ENCODE measurements around the gene TPSAB1. TPM values are rescaled to one million over a fixed set of nuclear protein-coding genes. Genes with fewer than 3 reads are reported as not detected.

TPSAB1 gene
- total and polyA plus RNA-seq, 7 donors = 5.1 to 118 (median 14.4) TPM

GRCh38 chr16:1286513-1287094 lies 46.1 kb downstream of the TPSAB1 start:
- no peak for DNase-seq
- TF ChIP-seq CTCF (IDR thresholded peaks at IDR 0.05) = no peak
- no peak for TF ChIP-seq POLR2AphosphoS5 (IDR thresholded peaks at IDR 0.05)
- no peak for TF ChIP-seq EP300 (IDR thresholded peaks at IDR 0.05)
- TF ChIP-seq POLR2A (IDR thresholded peaks at IDR 0.05) = no peak
- H3K9me3 ChIP-seq = no peaks in the 10 kb centered on the region
- no peaks in the 10 kb centered on the region for H3K4me1 ChIP-seq
- no peaks in the 10 kb centered on the region for H3K36me3 ChIP-seq
- intact Hi-C loops (cut with DNase I) = no loop called here
- peaks cover 22 to 71% (median 62%) of the 10 kb centered on the region in 3 donors for H3K27me3 ChIP-seq
- 81% methylated on average over 25 of the region's 25 CpGs for WGBS, 2 donors
- no peak overlapping the region for H3K4me3 ChIP-seq
- H3K27ac ChIP-seq = no peak overlapping the region

DNA sequence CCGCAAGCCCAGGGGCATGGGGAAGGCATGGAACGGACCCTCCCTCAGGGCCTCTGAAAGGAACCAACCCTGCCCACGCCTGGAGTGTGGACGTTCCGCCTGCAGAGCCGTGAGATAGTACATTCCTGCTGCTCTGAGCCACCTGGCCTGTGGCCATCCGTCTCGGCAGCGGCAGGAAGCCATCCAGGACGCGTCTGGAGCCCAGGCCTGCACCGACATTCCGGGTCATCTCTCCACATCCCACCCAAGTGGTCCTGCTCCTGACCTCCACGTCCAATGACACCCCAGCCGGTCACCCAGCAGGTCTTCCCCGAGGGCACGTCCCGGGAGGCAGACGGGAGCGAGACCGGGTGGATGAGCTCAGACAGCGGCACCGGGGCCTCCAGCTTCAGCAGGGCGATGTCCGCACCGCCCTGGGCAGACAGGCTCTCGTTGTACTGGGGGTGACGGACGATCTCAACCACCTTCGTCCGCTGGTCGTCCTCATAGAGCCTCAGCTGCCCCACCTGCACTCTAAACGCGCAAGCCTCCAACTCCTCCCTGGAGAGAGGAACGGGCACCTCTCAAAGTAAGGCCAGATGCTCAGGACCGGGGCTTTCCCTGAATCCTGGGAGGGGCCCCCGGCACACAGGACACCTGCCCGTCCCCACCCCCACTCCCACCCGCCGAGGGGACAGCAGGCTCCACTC lies 47.6 kb downstream of the TPSAB1 start:
- Histone ChIP-seq H3K9me3 (no peaks in the 10 kb centered on the region), H3K27me3 (peaks cover 24 to 84% (median 69%) of the 10 kb centered on the region in 3 donors), H3K36me3 (no peaks in the 10 kb centered on the region), H3K27ac (no peak overlapping the region), H3K4me1 (no peaks in the 10 kb centered on the region), H3K4me3 (no peak overlapping the region)
- DNase-seq = no peak
- WGBS, 2 donors = 49 to 65% methylated on average over 40 of the region's 40 CpGs
- TF ChIP-seq CTCF (IDR thresholded peaks at IDR 0.05) = no peak
- TF ChIP-seq POLR2AphosphoS5 (IDR thresholded peaks at IDR 0.05) = no peak
- no peak for TF ChIP-seq EP300 (IDR thresholded peaks at IDR 0.05)
- TF ChIP-seq POLR2A (IDR thresholded peaks at IDR 0.05) = no peak
- intact Hi-C loops (cut with DNase I) = no loop called here

DNA sequence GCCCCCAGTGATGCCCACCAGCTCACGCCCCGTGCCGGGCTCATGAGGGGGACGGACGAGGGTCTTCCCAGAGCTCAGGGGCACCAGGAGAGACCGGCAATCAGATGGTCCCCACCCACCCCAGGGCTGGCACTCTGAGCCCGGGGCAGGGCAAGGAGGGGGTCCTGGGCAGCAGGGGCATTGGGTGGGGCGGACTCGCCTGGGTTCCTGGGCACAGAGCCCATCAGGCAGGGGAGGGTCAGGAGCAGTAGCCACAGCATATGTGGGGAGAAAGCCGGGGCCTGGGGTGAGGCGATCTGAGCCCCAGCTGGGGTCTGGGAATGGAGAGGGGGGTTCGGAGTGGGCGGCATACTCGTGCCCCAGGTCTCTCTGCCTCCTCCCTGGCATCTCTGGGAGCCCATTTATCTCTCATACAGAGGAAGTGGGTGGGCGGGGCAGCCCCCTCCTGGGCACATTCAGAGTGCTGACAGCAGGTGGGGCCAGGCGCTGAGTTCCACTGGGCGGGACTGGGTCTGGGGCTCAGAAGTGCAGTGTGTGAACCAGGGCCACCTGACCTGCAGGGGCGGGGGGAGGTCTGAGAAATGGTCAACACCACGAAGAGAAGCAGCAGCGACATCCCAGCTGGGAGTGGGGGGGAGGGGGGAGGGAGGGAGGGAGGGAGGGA lies 48.4 kb downstream of the TPSAB1 start:
- Histone ChIP-seq H3K27me3 (peaks cover 24 to 88% (median 77%) of the 10 kb centered on the region in 3 donors), H3K27ac (no peak overlapping the region), H3K9me3 (no peaks in the 10 kb centered on the region), H3K4me3 (no peak overlapping the region), H3K4me1 (no peaks in the 10 kb centered on the region), H3K36me3 (no peaks in the 10 kb centered on the region)
- DNase-seq = peak; percentile 53
- intact Hi-C loops (cut with DNase I) = no loop called here
- no peak for TF ChIP-seq POLR2AphosphoS5 (IDR thresholded peaks at IDR 0.05)
- no peak for TF ChIP-seq EP300 (IDR thresholded peaks at IDR 0.05)
- TF ChIP-seq POLR2A (IDR thresholded peaks at IDR 0.05) = no peak
- TF ChIP-seq CTCF (IDR thresholded peaks at IDR 0.05) = no peak
- WGBS, 2 donors = 27 to 38% methylated on average over 20 of the region's 20 CpGs

GRCh38 chr16:1289477-1289866 lies 49.0 kb downstream of the TPSAB1 start:
- Histone ChIP-seq H3K27me3 (peaks cover 24 to 83% (median 77%) of the 10 kb centered on the region in 3 donors), H3K4me3 (no peak overlapping the region), H3K9me3 (no peaks in the 10 kb centered on the region), H3K36me3 (no peaks in the 10 kb centered on the region), H3K27ac (no peak overlapping the region), H3K4me1 (no peaks in the 10 kb centered on the region)
- intact Hi-C loops (cut with DNase I) = no loop called here
- no peak for DNase-seq
- 13 to 24% methylated on average over 17 of the region's 17 CpGs for WGBS, 2 donors
- TF ChIP-seq EP300 (IDR thresholded peaks at IDR 0.05) = no peak
- TF ChIP-seq POLR2AphosphoS5 (IDR thresholded peaks at IDR 0.05) = no peak
- TF ChIP-seq CTCF (IDR thresholded peaks at IDR 0.05) = no peak
- TF ChIP-seq POLR2A (IDR thresholded peaks at IDR 0.05) = no peak
